ENCODE data around the gene CSF3.

- no peak for TF ChIP-seq REST (IDR thresholded peaks at IDR 0.05; ENCODE audit: low read depth)
- peak; percentile 36 to 81 (median 76); a peak in 5 of 6 replicates for TF ChIP-seq CTCF (IDR thresholded peaks at IDR 0.05 in 2 of 3, conservative IDR thresholded peaks at IDR 0.05 in 1 of 3; ENCODE audit: borderline replicate concordance in 1 of 3, insufficient read depth in 1 of 3, low read depth in 2 of 3, low read length in 2 of 3)
- TF ChIP-seq POLR2AphosphoS5 (IDR thresholded peaks at IDR 0.05; ENCODE audit: low read depth, low read length): no peak
- TF ChIP-seq EGR1 (IDR thresholded peaks at IDR 0.05; ENCODE audit: low read depth): no peak
- no peak for TF ChIP-seq JUND (IDR thresholded peaks at IDR 0.05)
- no peak for TF ChIP-seq CBX3 (IDR thresholded peaks at IDR 0.05; ENCODE audit: low read depth)
Measured at GRCh38 chr17:40038882-40039513, 23.8 kb downstream of the CSF3 start.

All from HCT116 (cell line).